GM21717 (cell line): ENCODE measurements around the gene COL15A1.

ENCODE experiments used
- ATAC-seq: cut with Tn5 transposase; IDR thresholded peaks from one replicate; pipeline ENCODE4 v1.9.1; 2021; ENCODE audit warnings: mild to moderate bottlenecking, moderate library complexity; ENCODE audit not compliant: unreplicated experiment

The COL15A1 gene

GRCh38 chr9:98992107-98992884, 48.6 kb downstream of the COL15A1 start:
- ATAC-seq, result no peak

GRCh38 chr9:98992885-98993569, 49.3 kb downstream of the COL15A1 start:
- peak; percentile 25 for ATAC-seq

GRCh38 chr9:98993570-98993945, 49.9 kb downstream of the COL15A1 start:
- ATAC-seq, result peak; percentile 76

- no peak for ATAC-seq
Observed at GRCh38 chr9:98994172-98995058, 50.7 kb downstream of the COL15A1 start.

GRCh38 chr9:98995059-98995671, 51.5 kb downstream of the COL15A1 start:
- ATAC-seq, result no peak

- ATAC-seq, result no peak
Observed at GRCh38 chr9:98995971-98996504, 52.3 kb downstream of the COL15A1 start.

GRCh38 chr9:98997604-98998003, 53.9 kb downstream of the COL15A1 start:
- ATAC-seq, result no peak

- ATAC-seq, result no peak
Observed at GRCh38 chr9:98998441-98999151, 54.9 kb downstream of the COL15A1 start.

- no peak for ATAC-seq
Observed at GRCh38 chr9:98999152-98999525, 55.4 kb downstream of the COL15A1 start.

GRCh38 chr9:99000476-99001395, 57.0 kb downstream of the COL15A1 start:
- ATAC-seq, result no peak

GRCh38 chr9:99001892-99002291, 58.2 kb downstream of the COL15A1 start:
- ATAC-seq, result no peak

- no peak for ATAC-seq
Observed at GRCh38 chr9:99002706-99003105, 59.0 kb downstream of the COL15A1 start.

- ATAC-seq, result no peak
Observed at GRCh38 chr9:99003308-99003707, 59.6 kb downstream of the COL15A1 start.

- no peak for ATAC-seq
Observed at GRCh38 chr9:99004115-99004514, 60.4 kb downstream of the COL15A1 start.

- ATAC-seq, result no peak
Observed at GRCh38 chr9:99004717-99005460, 61.2 kb downstream of the COL15A1 start.

GRCh38 chr9:99005651-99006050, 61.9 kb downstream of the COL15A1 start:
- ATAC-seq, result no peak

- no peak for ATAC-seq
Observed at GRCh38 chr9:99006511-99006910, 62.8 kb downstream of the COL15A1 start.

- no peak for ATAC-seq
Observed at GRCh38 chr9:99006979-99007378, 63.3 kb downstream of the COL15A1 start.
